Keratinocyte (primary cell): ENCODE data around the gene INAFM2. TPM values are rescaled to one million over a fixed set of nuclear protein-coding genes. Genes with fewer than 3 reads are reported as not detected.

Source experiments
- DNase-seq: peaks from one replicate; pipeline ENCODE4 v3.0.0-alpha.2; 2011; ENCODE audit warnings: low read depth, missing footprints, low spot score
- FAIRE-seq: peaks from 2 replicates; lab custom pipeline; 2011; peaks lifted over from hg19 to GRCh38; lab: Jason Lieb, UNC
- H2AFZ ChIP-seq: 2 replicates; pipeline ENCODE4 v1.6.0; 2012; ENCODE audit warnings: low read length, control low read depth, inconsistent platforms; ENCODE audit not compliant: control insufficient read depth
- H3K27ac ChIP-seq: 2 replicates; pipeline ENCODE4 v1.5.1; 2011; ENCODE audit warnings: low read length; ENCODE audit not compliant: control insufficient read depth, insufficient read depth
- H3K27me3 ChIP-seq: 3 replicates; pipeline ENCODE4 v1.6.0; 2011; ENCODE audit warnings: low read length; ENCODE audit not compliant: control insufficient read depth, insufficient read depth; ENCODE audit errors: extremely low read depth
- H3K36me3 ChIP-seq, 2 experiments: 2 replicates in 1 of 2; 3 replicates in 1 of 2; pipeline ENCODE4 v1.5.1; 2011; ENCODE audit warnings: low read length in 2 of 2, mild to moderate bottlenecking in 1 of 2; ENCODE audit not compliant: control insufficient read depth in 2 of 2, insufficient read depth in 2 of 2; ENCODE audit errors: extremely low read depth in 1 of 2
- H3K4me1 ChIP-seq: 3 replicates; pipeline ENCODE4 v1.5.1; 2011; ENCODE audit warnings: low read length; ENCODE audit not compliant: control insufficient read depth, insufficient read depth; ENCODE audit errors: extremely low read depth
- H3K4me2 ChIP-seq: 3 replicates; pipeline ENCODE4 v1.6.0; 2011; ENCODE audit warnings: low read depth, low read length; ENCODE audit not compliant: control insufficient read depth, insufficient read depth; ENCODE audit errors: extremely low read depth
- H3K4me3 ChIP-seq, 3 experiments: fragments of 200-600 bp in 1 of 3; sonication (generic) in 1 of 3; 2 replicates in 2 of 3; 3 replicates in 1 of 3; pipeline ENCODE4 v1.5.1; 2011 to 2016; ENCODE audit warnings: low read length in 3 of 3, mild to moderate bottlenecking in 3 of 3, control low read depth in 2 of 3, inconsistent platforms in 1 of 3, low read depth in 1 of 3, mixed read lengths in 1 of 3, mixed run types in 1 of 3, moderate library complexity in 1 of 3; ENCODE audit not compliant: control insufficient read depth in 2 of 3, insufficient read depth in 2 of 3; ENCODE audit errors: extremely low read depth in 1 of 3
- H3K79me2 ChIP-seq: 2 replicates; pipeline ENCODE4 v1.6.0; 2012; ENCODE audit warnings: low read length; ENCODE audit not compliant: control insufficient read depth, insufficient read depth
- H3K9ac ChIP-seq: 3 replicates; pipeline ENCODE4 v1.6.0; 2011; ENCODE audit warnings: low read length; ENCODE audit not compliant: control insufficient read depth, insufficient read depth; ENCODE audit errors: extremely low read depth
- H3K9me1 ChIP-seq: 3 replicates; pipeline ENCODE4 v1.6.0; 2011; ENCODE audit warnings: low read length; ENCODE audit not compliant: control insufficient read depth, insufficient read depth; ENCODE audit errors: extremely low read depth
- H3K9me3 ChIP-seq: 2 replicates; pipeline ENCODE4 v1.5.1; 2012; ENCODE audit warnings: low read depth, low read length; ENCODE audit not compliant: control insufficient read depth
- H4K20me1 ChIP-seq: 3 replicates; pipeline ENCODE4 v1.6.0; 2011; ENCODE audit warnings: low read length; ENCODE audit not compliant: control insufficient read depth, insufficient read depth; ENCODE audit errors: extremely low read depth
- CTCF ChIP-seq, 3 experiments: IDR thresholded peaks in 1 of 3; conservative IDR thresholded peaks in 1 of 3; optimal IDR thresholded peaks in 1 of 3; 2 replicates in 2 of 3; 3 replicates in 1 of 3; pipeline versions ENCODE3 to v1.5.1; 2011; ENCODE audit warnings: low read length in 3 of 3, mild to moderate bottlenecking in 3 of 3, moderate library complexity in 2 of 3, control low read depth in 1 of 3, inconsistent platforms in 1 of 3; ENCODE audit not compliant: insufficient read depth in 2 of 3; ENCODE audit errors: extremely low read depth in 1 of 3
- EZH2 ChIP-seq: IDR thresholded peaks from one replicate; pipeline ENCODE4 v1.6.1; 2012; ENCODE audit warnings: inconsistent platforms, mild to moderate bottlenecking, low read length, moderate library complexity
- dilution Hi-C: fragments of 300-500 bp; cut with MboI; formaldehyde crosslinking; loops from one replicate; pipeline ENCODE4 v1.7.0; 2020; ENCODE audit warnings: low sequenced_read_pairs; ENCODE audit not compliant: extremely low pct_ligation_motif_present
- polyA plus RNA-seq, 5 experiments: library from polyadenylated mRNA; depleted of rRNA in 3 of 5; stranded (reverse) in 3 of 5; stranded (forward) in 1 of 5; unstranded in 1 of 5; fragments of >200 nt; gene quantifications; 1 replicate in 1 of 5; 2 replicates in 3 of 5; 3 replicates in 1 of 5; pipeline versions ENCODE4 v1.2.1 to v1.2.3, GENCODE V29; 2011 to 2012; ENCODE audit warnings: missing spikeins in 2 of 5, low read depth in 1 of 5, low replicate concordance in 1 of 5

Gene INAFM2
- polyA plus RNA-seq, 1 donor (not counting 4 experiments of a cell fraction or from before 2014, with no cell fraction given): 15.2 TPM

GRCh38 chr15:40331026-40331425, 7.5 kb downstream of the INAFM2 start:
- FAIRE-seq (no peak), DNase-seq (no peak)
- Histone ChIP-seq H3K79me2 (peaks cover 5% of the 10 kb centered on the region), H3K9ac (no peak overlapping the region), H3K4me3 (no peak overlapping the region), H3K27ac (no peak overlapping the region), H2AFZ (no peak overlapping the region), H3K36me3 (peaks cover 19 to 21% of the 10 kb centered on the region in 2 experiments), H3K27me3 (no peaks in the 10 kb centered on the region), H3K9me3 (no peaks in the 10 kb centered on the region), H3K9me1 (peaks cover 4% of the 10 kb centered on the region), H4K20me1 (no peaks in the 10 kb centered on the region), H3K4me1 (peaks cover 43% of the 10 kb centered on the region), H3K4me2 (no peak overlapping the region)
- dilution Hi-C loops: no loop called here
- TF ChIP-seq EZH2: no peak
- TF ChIP-seq CTCF (optimal IDR thresholded peaks at IDR 0.05 in 1 of 3, IDR thresholded peaks at IDR 0.05 in 1 of 3, conservative IDR thresholded peaks at IDR 0.05 in 1 of 3; ENCODE audit: extremely low read depth in 1 of 3, insufficient read depth in 2 of 3, low read length in 3 of 3): no peak

GRCh38 chr15:40331637-40332036, 8.1 kb downstream of the INAFM2 start:
- FAIRE-seq: no peak
- H3K36me3 ChIP-seq: peaks cover 21 to 26% of the 10 kb centered on the region in 2 experiments
- peaks cover 48% of the 10 kb centered on the region for H3K4me1 ChIP-seq

More at GRCh38 chr15:40331637-40332036, 8.1 kb downstream of the INAFM2 start:
- H3K79me2 ChIP-seq: peaks cover 6% of the 10 kb centered on the region
- TF ChIP-seq EZH2 (no peak), CTCF (optimal IDR thresholded peaks at IDR 0.05 in 1 of 3, IDR thresholded peaks at IDR 0.05 in 1 of 3, conservative IDR thresholded peaks at IDR 0.05 in 1 of 3; ENCODE audit: extremely low read depth in 1 of 3, insufficient read depth in 2 of 3, low read length in 3 of 3) (no peak)
- no peaks in the 10 kb centered on the region for H3K9me3 ChIP-seq
- H2AFZ ChIP-seq: no peak overlapping the region
- H3K4me3 ChIP-seq: no peak overlapping the region
- H4K20me1 ChIP-seq: no peaks in the 10 kb centered on the region
- dilution Hi-C loops: no loop called here
- no peak for DNase-seq
- H3K9me1 ChIP-seq: peaks cover 4% of the 10 kb centered on the region
- H3K27ac ChIP-seq: no peak overlapping the region
- H3K27me3 ChIP-seq: no peaks in the 10 kb centered on the region
- no peak overlapping the region for H3K4me2 ChIP-seq
- H3K9ac ChIP-seq: no peak overlapping the region
